ENCODE measurements around the gene EMILIN2. TPM values are rescaled to one million over a fixed set of nuclear protein-coding genes. Genes with fewer than 3 reads are reported as not detected.
"Not testable (repeated sequence)": the region's sequence is repeated elsewhere in the genome, so short reads cannot be mapped to it uniquely, and the experiment has no call there.

EMILIN2 gene
- total RNA-seq, 4 donors from 2014 or later, result 4.3 to 11.3 (median 7.1) TPM

GRCh38 chr18:2914185-2914880 lies 67.5 kb downstream of the EMILIN2 start:
- Histone ChIP-seq H3K27me3 (no peaks in the 10 kb centered on the region), H3K9me3 (no peaks in the 10 kb centered on the region), H3K27ac (no peak overlapping the region), H3K4me3 (no peak overlapping the region), H3K4me1 (no peaks in the 10 kb centered on the region), H3K36me3 (peaks cover 26% of the 10 kb centered on the region)
- WGBS, result 76% methylated on average over 12 of the region's 17 CpGs
- TF ChIP-seq POLR2AphosphoS5 (IDR thresholded peaks at IDR 0.05) (no peak), EP300 (IDR thresholded peaks at IDR 0.05) (no peak), POLR2A (IDR thresholded peaks at IDR 0.05) (no peak), CTCF (IDR thresholded peaks at IDR 0.05) (no peak)
- peak in 1 of 2 donors; percentile 62 for DNase-seq (ENCODE audit: low spot score in 2 of 2)

GRCh38 chr18:2914881-2915240 lies 68.1 kb downstream of the EMILIN2 start:
- Histone ChIP-seq H3K27ac (no peak overlapping the region), H3K4me3 (no peak overlapping the region), H3K36me3 (peaks cover 30% of the 10 kb centered on the region), H3K27me3 (no peaks in the 10 kb centered on the region), H3K9me3 (no peaks in the 10 kb centered on the region), H3K4me1 (no peaks in the 10 kb centered on the region)
- DNase-seq (ENCODE audit: low spot score in 2 of 2), result peak in 1 of 2 donors; percentile 73
- TF ChIP-seq POLR2A (IDR thresholded peaks at IDR 0.05) (no peak), CTCF (IDR thresholded peaks at IDR 0.05) (no peak)
- WGBS, result 97% methylated on average over 10 of the region's 11 CpGs

GRCh38 chr18:2915486-2915885 lies 68.7 kb downstream of the EMILIN2 start:
- 92% methylated on average over 16 of the region's 16 CpGs for WGBS
- not testable (repeated sequence) for H3K27ac ChIP-seq, H3K4me1 ChIP-seq, H3K27me3 ChIP-seq, H3K9me3 ChIP-seq, H3K4me3 ChIP-seq
- peaks cover 37% of the 10 kb centered on the region for H3K36me3 ChIP-seq
- DNase-seq (ENCODE audit: low spot score in 2 of 2), result peak in 1 of 2 donors; percentile 54

- no peak overlapping the region for H3K4me3 ChIP-seq
- WGBS, result 91% methylated on average over 7 of the region's 7 CpGs
- H3K27me3 ChIP-seq, result no peaks in the 10 kb centered on the region
- no peaks in the 10 kb centered on the region for H3K4me1 ChIP-seq
- no peaks in the 10 kb centered on the region for H3K9me3 ChIP-seq
- DNase-seq (ENCODE audit: low spot score in 2 of 2), result no peak
- peaks cover 43% of the 10 kb centered on the region for H3K36me3 ChIP-seq
- no peak overlapping the region for H3K27ac ChIP-seq
- TF ChIP-seq CTCF (IDR thresholded peaks at IDR 0.05), result no peak
- no peak for TF ChIP-seq EP300 (IDR thresholded peaks at IDR 0.05)
- TF ChIP-seq POLR2AphosphoS5 (IDR thresholded peaks at IDR 0.05), result no peak
- no peak for TF ChIP-seq POLR2A (IDR thresholded peaks at IDR 0.05)
Observed at GRCh38 chr18:2916184-2916583, 69.4 kb downstream of the EMILIN2 start.

- peak in 1 of 2 donors; percentile 55 for DNase-seq (ENCODE audit: low spot score in 2 of 2)
- TF ChIP-seq EP300 (IDR thresholded peaks at IDR 0.05) (no peak), POLR2AphosphoS5 (IDR thresholded peaks at IDR 0.05) (no peak), CTCF (IDR thresholded peaks at IDR 0.05) (no peak), POLR2A (IDR thresholded peaks at IDR 0.05) (no peak)
- Histone ChIP-seq H3K27me3 (no peaks in the 10 kb centered on the region), H3K4me1 (no peaks in the 10 kb centered on the region), H3K27ac (no peak overlapping the region), H3K9me3 (no peaks in the 10 kb centered on the region), H3K36me3 (peaks cover 53% of the 10 kb centered on the region), H3K4me3 (no peak overlapping the region)
- 62% methylated on average over 15 of the region's 16 CpGs for WGBS
Observed at GRCh38 chr18:2917259-2918047, 70.6 kb downstream of the EMILIN2 start.
